GM12878 (cell line): ENCODE measurements around the gene KLHL15. TPM values are rescaled to one million over a fixed set of nuclear protein-coding genes. Genes with fewer than 3 reads are reported as not detected.

ENCODE experiments used
- EP300 ChIP-seq, 2 experiments: fragments of 150-350 bp in 1 of 2; IDR thresholded peaks; 2 replicates each; pipeline ENCODE4 v1.6.1; 2011 to 2012; ENCODE audit warnings: low read depth in 2 of 2, low read length in 2 of 2, borderline replicate concordance in 1 of 2, improper control_type of control experiment in 1 of 2, inconsistent platforms in 1 of 2; ENCODE audit not compliant: control insufficient read depth in 1 of 2
- HCFC1 ChIP-seq: fragments of 150-350 bp; IDR thresholded peaks from 2 replicates; pipeline ENCODE4 v1.6.1; 2014; ENCODE audit warnings: low read length
- IKZF1 ChIP-seq: fragments of 450-650 bp; conservative IDR thresholded peaks from 2 replicates; pipeline ENCODE4 v1.6.1; 2017; ENCODE audit warnings: antibody characterized with exemption, mild to moderate bottlenecking
- NRF1 ChIP-seq: conservative IDR thresholded peaks from 2 replicates; pipeline ENCODE4 v1.6.1; 2011; ENCODE audit warnings: mild to moderate bottlenecking, low read depth, low read length, improper control_type of control experiment
- PAX8 ChIP-seq: fragments of 450-650 bp; IDR thresholded peaks from 2 replicates; pipeline ENCODE4 v1.6.1; 2017; ENCODE audit warnings: mild to moderate bottlenecking, moderate library complexity
- PML ChIP-seq: IDR thresholded peaks from 2 replicates; pipeline ENCODE4 v1.6.1; 2012; ENCODE audit warnings: low read length, inconsistent platforms
- RBBP5 ChIP-seq: fragments of 200-600 bp; sonication (generic); conservative IDR thresholded peaks from 2 replicates; pipeline ENCODE4 v1.6.1; 2016
- SRF ChIP-seq, 2 experiments: IDR thresholded peaks; 2 replicates each; pipeline ENCODE4 v1.6.1; 2011; ENCODE audit warnings: low read depth in 2 of 2, low read length in 2 of 2, mild to moderate bottlenecking in 1 of 2, moderate library complexity in 1 of 2
- ZNF384 ChIP-seq: IDR thresholded peaks from 2 replicates; pipeline ENCODE4 v1.6.1; 2012; ENCODE audit warnings: low read depth, mild to moderate bottlenecking, low read length, improper control_type of control experiment, borderline replicate concordance
- polyA plus RNA-seq, 11 experiments: library from polyadenylated mRNA; depleted of rRNA in 4 of 11; unstranded in 6 of 11; stranded (reverse) in 5 of 11; fragments of >200 nt; fragmentation: Nextera tagmentation in 4 of 11; fragmentation: Illumina TruSeq in 1 of 11; extraction: Ambion mirVana in 4 of 11; extraction: Trizol in 1 of 11; gene quantifications; 1 replicate in 1 of 11; 2 replicates in 10 of 11; pipeline versions ENCODE4 v1.2.1 to v1.2.3, GENCODE V29; 2011 to 2016; ENCODE audit warnings: inconsistent platforms in 2 of 11, missing spikeins in 2 of 11, low read depth in 1 of 11
- total RNA-seq, 4 experiments: library from RNA; depleted of rRNA in 3 of 4; stranded (reverse); fragments of >200 nt in 3 of 4; fragmentation: Illumina TruSeq in 1 of 4; extraction: Trizol in 1 of 4; gene quantifications; 2 replicates each; pipeline versions ENCODE4 v1.2.1 to v1.2.3, GENCODE V29; 2013 to 2021
- TF ChIP-seq, protein P1 (sequence below): fragments of 450-650 bp; formaldehyde crosslinking; IDR thresholded peaks from 2 replicates; pipeline ENCODE4 v1.5.0; 2022; ENCODE audit warnings: mild to moderate bottlenecking, missing genetic modification characterization

KLHL15 gene
- total and polyA plus RNA-seq, 10 of the 15 experiments (the other 5 are each of a cell fraction or from before 2014, with no cell fraction given), result 1.4 to 7.0 (median 3.7) TPM

DNA sequence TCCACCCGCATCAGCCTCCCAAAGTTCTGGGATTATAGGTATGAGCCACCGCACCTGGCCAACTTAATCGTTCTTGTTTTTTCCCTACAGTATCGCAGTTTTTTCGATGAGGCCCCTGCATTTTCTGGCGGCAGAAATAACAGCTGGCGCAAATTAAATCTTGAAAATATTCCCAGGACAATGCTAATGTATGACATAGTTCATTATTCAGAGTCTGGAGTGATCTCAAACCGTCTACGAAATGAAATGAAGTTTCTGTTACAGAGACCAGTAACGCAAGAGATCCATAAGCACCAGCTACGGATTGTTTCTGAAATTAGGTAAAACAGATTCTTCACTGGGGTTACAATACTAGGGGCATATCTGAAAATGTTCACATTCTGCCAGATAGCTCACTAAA lies 91.9 kb downstream of the KLHL15 start (continued):
- TF ChIP-seq ZNF384 (no peak), HCFC1 (no peak), IKZF1 (no peak), RBBP5 (no peak), SRF (IDR thresholded peaks at IDR 0.05; ENCODE audit: low read depth in 2 of 2, low read length in 2 of 2) (no peak), EP300 (IDR thresholded peaks at IDR 0.05; ENCODE audit: borderline replicate concordance in 1 of 2, control insufficient read depth in 1 of 2, low read depth in 2 of 2, low read length in 2 of 2) (no peak), NRF1 (no peak), PML (no peak), PAX8 (no peak)
- TF ChIP-seq, protein P1, sequence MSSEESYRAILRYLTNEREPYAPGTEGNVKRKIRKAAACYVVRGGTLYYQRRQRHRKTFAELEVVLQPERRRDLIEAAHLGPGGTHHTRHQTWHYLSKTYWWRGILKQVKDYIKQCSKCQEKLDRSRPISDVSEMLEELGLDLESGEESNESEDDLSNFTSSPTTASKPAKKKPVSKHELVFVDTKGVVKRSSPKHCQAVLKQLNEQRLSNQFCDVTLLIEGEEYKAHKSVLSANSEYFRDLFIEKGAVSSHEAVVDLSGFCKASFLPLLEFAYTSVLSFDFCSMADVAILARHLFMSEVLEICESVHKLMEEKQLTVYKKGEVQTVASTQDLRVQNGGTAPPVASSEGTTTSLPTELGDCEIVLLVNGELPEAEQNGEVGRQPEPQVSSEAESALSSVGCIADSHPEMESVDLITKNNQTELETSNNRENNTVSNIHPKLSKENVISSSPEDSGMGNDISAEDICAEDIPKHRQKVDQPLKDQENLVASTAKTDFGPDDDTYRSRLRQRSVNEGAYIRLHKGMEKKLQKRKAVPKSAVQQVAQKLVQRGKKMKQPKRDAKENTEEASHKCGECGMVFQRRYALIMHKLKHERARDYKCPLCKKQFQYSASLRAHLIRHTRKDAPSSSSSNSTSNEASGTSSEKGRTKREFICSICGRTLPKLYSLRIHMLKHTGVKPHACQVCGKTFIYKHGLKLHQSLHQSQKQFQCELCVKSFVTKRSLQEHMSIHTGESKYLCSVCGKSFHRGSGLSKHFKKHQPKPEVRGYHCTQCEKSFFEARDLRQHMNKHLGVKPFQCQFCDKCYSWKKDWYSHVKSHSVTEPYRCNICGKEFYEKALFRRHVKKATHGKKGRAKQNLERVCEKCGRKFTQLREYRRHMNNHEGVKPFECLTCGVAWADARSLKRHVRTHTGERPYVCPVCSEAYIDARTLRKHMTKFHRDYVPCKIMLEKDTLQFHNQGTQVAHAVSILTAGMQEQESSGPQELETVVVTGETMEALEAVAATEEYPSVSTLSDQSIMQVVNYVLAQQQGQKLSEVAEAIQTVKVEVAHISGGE (CRISPR knock-in tag), result no peak

Other genes with a start within 250 kb of the KLHL15 start
- 42.3 and 59.6 TPM in 2 replicates for gene SAT1, start 244.0 kb downstream of the KLHL15 start, total RNA-seq (2014; rRNA removed)
- gene SAT1, start 244.0 kb downstream of the KLHL15 start, total RNA-seq (2014; rRNA removed; fragmentation: Illumina TruSeq; extraction: Trizol), result 55.9 and 59.3 TPM in 2 replicates
- 42.2 and 44.1 TPM in 2 replicates for gene SAT1, start 244.0 kb downstream of the KLHL15 start, total RNA-seq (2021)
- 234 and 346 TPM in 2 replicates for gene SAT1, start 244.0 kb downstream of the KLHL15 start, polyA plus RNA-seq (2011; rRNA removed)
- gene SAT1, start 244.0 kb downstream of the KLHL15 start, polyA plus RNA-seq (2014; fragmentation: Illumina TruSeq; extraction: Trizol), result 69.0 and 93.5 TPM in 2 replicates
- gene SAT1, start 244.0 kb downstream of the KLHL15 start, polyA plus RNA-seq (2014; fragmentation: Nextera tagmentation; extraction: Ambion mirVana), result 100 to 1,000 TPM; 155 to 162 TPM
- 52.0 and 64.9 TPM in 2 replicates for gene SAT1, start 244.0 kb downstream of the KLHL15 start, polyA plus RNA-seq (2014; rRNA removed)
- gene SAT1, start 244.0 kb downstream of the KLHL15 start, polyA plus RNA-seq (2016; fragmentation: Nextera tagmentation; extraction: Ambion mirVana), result 10 to 100 TPM; 55.0 to 55.6 TPM
- gene APOO, start 119.2 kb downstream of the KLHL15 start, total RNA-seq (2014; rRNA removed), result 20.7 and 24.7 TPM in 2 replicates
- 22.1 and 23.8 TPM in 2 replicates for gene APOO, start 119.2 kb downstream of the KLHL15 start, total RNA-seq (2014; rRNA removed; fragmentation: Illumina TruSeq; extraction: Trizol)
- gene APOO, start 119.2 kb downstream of the KLHL15 start, total RNA-seq (2021), result 25.7 and 32.0 TPM in 2 replicates
- gene APOO, start 119.2 kb downstream of the KLHL15 start, polyA plus RNA-seq (2011; rRNA removed), result 41.0 and 66.9 TPM in 2 replicates
- 30.0 and 36.4 TPM in 2 replicates for gene APOO, start 119.2 kb downstream of the KLHL15 start, polyA plus RNA-seq (2014; fragmentation: Illumina TruSeq; extraction: Trizol)
- gene APOO, start 119.2 kb downstream of the KLHL15 start, polyA plus RNA-seq (2014; fragmentation: Nextera tagmentation; extraction: Ambion mirVana), result 10 to 100 TPM; 41.8 to 42.9 TPM
- 23.8 and 27.3 TPM in 2 replicates for gene APOO, start 119.2 kb downstream of the KLHL15 start, polyA plus RNA-seq (2014; rRNA removed)
- gene APOO, start 119.2 kb downstream of the KLHL15 start, polyA plus RNA-seq (2016; fragmentation: Nextera tagmentation; extraction: Ambion mirVana), result 10 to 100 TPM; 66.8 to 68.7 TPM
- not detected in 2 replicates for gene CXorf58, start 119.2 kb downstream of the KLHL15 start, total RNA-seq (2014; rRNA removed)
- not detected in 2 replicates for gene CXorf58, start 119.2 kb downstream of the KLHL15 start, total RNA-seq (2014; rRNA removed; fragmentation: Illumina TruSeq; extraction: Trizol)
- 0.13 TPM in 1 of 2 replicates, not detected in the other for gene CXorf58, start 119.2 kb downstream of the KLHL15 start, total RNA-seq (2021)
- 0.06 and 0.11 TPM in 2 replicates for gene CXorf58, start 119.2 kb downstream of the KLHL15 start, polyA plus RNA-seq (2011; rRNA removed)
- gene CXorf58, start 119.2 kb downstream of the KLHL15 start, polyA plus RNA-seq (2014; fragmentation: Illumina TruSeq; extraction: Trizol), result 0.10 TPM in 1 of 2 replicates, not detected in the other
- not detected for gene CXorf58, start 119.2 kb downstream of the KLHL15 start, polyA plus RNA-seq (2014; fragmentation: Nextera tagmentation; extraction: Ambion mirVana)
- gene CXorf58, start 119.2 kb downstream of the KLHL15 start, polyA plus RNA-seq (2014; rRNA removed), result not detected in 2 replicates
- gene CXorf58, start 119.2 kb downstream of the KLHL15 start, polyA plus RNA-seq (2016; fragmentation: Nextera tagmentation; extraction: Ambion mirVana), result under 1 TPM; 0.15 to 0.24 TPM
- gene EIF2S3, start 27.8 kb upstream of the KLHL15 start, total RNA-seq (2014; rRNA removed), result 300 and 329 TPM in 2 replicates
- gene EIF2S3, start 27.8 kb upstream of the KLHL15 start, total RNA-seq (2014; rRNA removed; fragmentation: Illumina TruSeq; extraction: Trizol), result 371 and 385 TPM in 2 replicates
- 278 and 291 TPM in 2 replicates for gene EIF2S3, start 27.8 kb upstream of the KLHL15 start, total RNA-seq (2021)
- 185 and 210 TPM in 2 replicates for gene EIF2S3, start 27.8 kb upstream of the KLHL15 start, polyA plus RNA-seq (2011; rRNA removed)
- 274 and 333 TPM in 2 replicates for gene EIF2S3, start 27.8 kb upstream of the KLHL15 start, polyA plus RNA-seq (2014; fragmentation: Illumina TruSeq; extraction: Trizol)
- gene EIF2S3, start 27.8 kb upstream of the KLHL15 start, polyA plus RNA-seq (2014; fragmentation: Nextera tagmentation; extraction: Ambion mirVana), result 100 to 1,000 TPM; 120 to 135 TPM
- 195 and 216 TPM in 2 replicates for gene EIF2S3, start 27.8 kb upstream of the KLHL15 start, polyA plus RNA-seq (2014; rRNA removed)
- 100 to 1,000 TPM; 115 to 125 TPM for gene EIF2S3, start 27.8 kb upstream of the KLHL15 start, polyA plus RNA-seq (2016; fragmentation: Nextera tagmentation; extraction: Ambion mirVana)
- 26.6 and 27.2 TPM in 2 replicates for gene ZFX, start 122.5 kb upstream of the KLHL15 start, total RNA-seq (2014; rRNA removed)
- 32.0 and 33.4 TPM in 2 replicates for gene ZFX, start 122.5 kb upstream of the KLHL15 start, total RNA-seq (2014; rRNA removed; fragmentation: Illumina TruSeq; extraction: Trizol)
- gene ZFX, start 122.5 kb upstream of the KLHL15 start, total RNA-seq (2021), result 36.7 and 40.9 TPM in 2 replicates
- gene ZFX, start 122.5 kb upstream of the KLHL15 start, polyA plus RNA-seq (2011; rRNA removed), result 26.0 and 30.2 TPM in 2 replicates
- gene ZFX, start 122.5 kb upstream of the KLHL15 start, polyA plus RNA-seq (2014; fragmentation: Illumina TruSeq; extraction: Trizol), result 17.9 and 18.8 TPM in 2 replicates
- gene ZFX, start 122.5 kb upstream of the KLHL15 start, polyA plus RNA-seq (2014; fragmentation: Nextera tagmentation; extraction: Ambion mirVana), result 10 to 100 TPM in 1 of 2 experiments, 1 to 10 TPM in 1; 6.8 to 17.8 TPM
- 16.3 and 17.4 TPM in 2 replicates for gene ZFX, start 122.5 kb upstream of the KLHL15 start, polyA plus RNA-seq (2014; rRNA removed)
- gene ZFX, start 122.5 kb upstream of the KLHL15 start, polyA plus RNA-seq (2016; fragmentation: Nextera tagmentation; extraction: Ambion mirVana), result 10 to 100 TPM; 23.5 to 25.7 TPM